Kidney epithelial cell (primary cell): ENCODE results near the gene FER. TPM values are rescaled to one million over a fixed set of nuclear protein-coding genes. Genes with fewer than 3 reads are reported as not detected.

Experiments used
- DNase-seq: peaks from one replicate; pipeline ENCODE4 v3.0.0-alpha.2; 2010; ENCODE audit warnings: low read depth
- H3K27me3 ChIP-seq: 2 replicates; pipeline ENCODE4 v1.6.0; 2011; ENCODE audit warnings: low read length; ENCODE audit not compliant: control insufficient read depth, insufficient read depth
- H3K36me3 ChIP-seq: 2 replicates; pipeline ENCODE4 v1.5.1; 2011; ENCODE audit warnings: low read length; ENCODE audit not compliant: control insufficient read depth, insufficient read depth
- H3K4me3 ChIP-seq: 2 replicates; pipeline ENCODE4 v1.5.1; 2011; ENCODE audit warnings: low read depth, mild to moderate bottlenecking, control low read depth, low read length
- CTCF ChIP-seq: IDR thresholded peaks from 2 replicates; pipeline ENCODE4 v1.5.1; 2011; ENCODE audit warnings: mild to moderate bottlenecking, moderate library complexity, low read length, control low read depth, inconsistent platforms; ENCODE audit not compliant: insufficient read depth, poor library complexity, severe bottlenecking
- total RNA-seq: library from RNA; depleted of rRNA; stranded (reverse); fragments of >200 nt; gene quantifications from 2 replicates; pipeline ENCODE4 v1.2.3, GENCODE V29; 2015

FER gene
- total RNA-seq, 1 donor from 2014 or later: 15.1 TPM

GRCh38 chr5:108813673-108814072, 66.0 kb downstream of the FER start:
- Histone ChIP-seq H3K36me3 (no peaks in the 10 kb centered on the region), H3K4me3 (no peak overlapping the region), H3K27me3 (no peaks in the 10 kb centered on the region)
- DNase-seq: no peak
- TF ChIP-seq CTCF: no peak

GRCh38 chr5:108814551-108814950, 66.9 kb downstream of the FER start:
- DNase-seq: no peak
- TF ChIP-seq CTCF: no peak
- Histone ChIP-seq H3K36me3 (no peaks in the 10 kb centered on the region), H3K4me3 (no peak overlapping the region), H3K27me3 (no peaks in the 10 kb centered on the region)

- no peak for DNase-seq
- no peaks in the 10 kb centered on the region for H3K27me3 ChIP-seq
- TF ChIP-seq CTCF: no peak
- no peaks in the 10 kb centered on the region for H3K36me3 ChIP-seq
- H3K4me3 ChIP-seq: no peak overlapping the region
Observed at GRCh38 chr5:108818613-108819272, 71.0 kb downstream of the FER start.

- no peak for DNase-seq
- Histone ChIP-seq H3K4me3 (no peak overlapping the region), H3K27me3 (no peaks in the 10 kb centered on the region), H3K36me3 (no peaks in the 10 kb centered on the region)
- TF ChIP-seq CTCF: no peak
Observed at GRCh38 chr5:108820983-108821382, 73.3 kb downstream of the FER start.

GRCh38 chr5:108822211-108822947, 74.7 kb downstream of the FER start:
- H3K27me3 ChIP-seq: no peaks in the 10 kb centered on the region
- no peak for TF ChIP-seq CTCF

More at GRCh38 chr5:108822211-108822947, 74.7 kb downstream of the FER start:
- H3K4me3 ChIP-seq: no peak overlapping the region
- DNase-seq: no peak
- H3K36me3 ChIP-seq: no peaks in the 10 kb centered on the region
